HL-60 (cell line): ENCODE results near the gene SMARCA2.

Experiments
- GABPA ChIP-seq: IDR thresholded peaks from 2 replicates; pipeline ENCODE4 v1.6.1; 2012; ENCODE audit warnings: low read depth
- POLR2AphosphoS5 ChIP-seq: IDR thresholded peaks from 2 replicates; pipeline ENCODE4 v1.6.1; 2012; ENCODE audit warnings: low read depth
- TF ChIP-seq, protein P1 (sequence below): IDR thresholded peaks from one replicate; pipeline ENCODE4 v1.5.1; 2011; ENCODE audit warnings: low read length, control low read depth, inconsistent platforms; ENCODE audit not compliant: insufficient read depth

DNA sequence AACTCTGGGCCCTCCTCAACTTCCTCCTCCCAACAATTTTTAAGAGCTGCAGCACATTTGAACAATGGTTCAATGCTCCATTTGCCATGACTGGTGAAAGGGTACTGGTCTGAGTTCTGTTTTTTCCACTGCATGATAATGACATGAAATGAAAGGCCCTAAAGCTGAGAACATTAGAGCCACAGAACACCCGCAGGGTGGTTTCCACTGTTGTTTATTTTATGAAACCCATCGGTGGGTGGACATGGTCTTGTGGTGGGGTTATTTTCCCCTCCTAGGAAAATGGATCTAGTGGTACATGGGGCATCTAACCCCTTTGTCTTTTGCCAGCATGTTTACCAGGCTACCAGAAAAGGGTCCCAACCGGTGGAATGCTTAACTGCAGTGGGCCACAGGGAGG lies 71.8 kb downstream of the SMARCA2 start:
- TF ChIP-seq, protein P1, sequence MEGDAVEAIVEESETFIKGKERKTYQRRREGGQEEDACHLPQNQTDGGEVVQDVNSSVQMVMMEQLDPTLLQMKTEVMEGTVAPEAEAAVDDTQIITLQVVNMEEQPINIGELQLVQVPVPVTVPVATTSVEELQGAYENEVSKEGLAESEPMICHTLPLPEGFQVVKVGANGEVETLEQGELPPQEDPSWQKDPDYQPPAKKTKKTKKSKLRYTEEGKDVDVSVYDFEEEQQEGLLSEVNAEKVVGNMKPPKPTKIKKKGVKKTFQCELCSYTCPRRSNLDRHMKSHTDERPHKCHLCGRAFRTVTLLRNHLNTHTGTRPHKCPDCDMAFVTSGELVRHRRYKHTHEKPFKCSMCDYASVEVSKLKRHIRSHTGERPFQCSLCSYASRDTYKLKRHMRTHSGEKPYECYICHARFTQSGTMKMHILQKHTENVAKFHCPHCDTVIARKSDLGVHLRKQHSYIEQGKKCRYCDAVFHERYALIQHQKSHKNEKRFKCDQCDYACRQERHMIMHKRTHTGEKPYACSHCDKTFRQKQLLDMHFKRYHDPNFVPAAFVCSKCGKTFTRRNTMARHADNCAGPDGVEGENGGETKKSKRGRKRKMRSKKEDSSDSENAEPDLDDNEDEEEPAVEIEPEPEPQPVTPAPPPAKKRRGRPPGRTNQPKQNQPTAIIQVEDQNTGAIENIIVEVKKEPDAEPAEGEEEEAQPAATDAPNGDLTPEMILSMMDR: no peak
- no peak for TF ChIP-seq GABPA
- TF ChIP-seq POLR2AphosphoS5: no peak
